Dedifferentiated amniotic fluid mesenchymal stem cell (primary cell): Measurements from ENCODE around the gene PPP1R13B.
"Not testable (repeated sequence)": the region's sequence is repeated elsewhere in the genome, so short reads cannot be mapped to it uniquely, and the experiment has no call there.

Experiments
- DNase-seq: peaks from one replicate; pipeline ENCODE4 v3.0.0-alpha.2; 2016; ENCODE audit errors: extremely low spot score

PPP1R13B gene

DNA sequence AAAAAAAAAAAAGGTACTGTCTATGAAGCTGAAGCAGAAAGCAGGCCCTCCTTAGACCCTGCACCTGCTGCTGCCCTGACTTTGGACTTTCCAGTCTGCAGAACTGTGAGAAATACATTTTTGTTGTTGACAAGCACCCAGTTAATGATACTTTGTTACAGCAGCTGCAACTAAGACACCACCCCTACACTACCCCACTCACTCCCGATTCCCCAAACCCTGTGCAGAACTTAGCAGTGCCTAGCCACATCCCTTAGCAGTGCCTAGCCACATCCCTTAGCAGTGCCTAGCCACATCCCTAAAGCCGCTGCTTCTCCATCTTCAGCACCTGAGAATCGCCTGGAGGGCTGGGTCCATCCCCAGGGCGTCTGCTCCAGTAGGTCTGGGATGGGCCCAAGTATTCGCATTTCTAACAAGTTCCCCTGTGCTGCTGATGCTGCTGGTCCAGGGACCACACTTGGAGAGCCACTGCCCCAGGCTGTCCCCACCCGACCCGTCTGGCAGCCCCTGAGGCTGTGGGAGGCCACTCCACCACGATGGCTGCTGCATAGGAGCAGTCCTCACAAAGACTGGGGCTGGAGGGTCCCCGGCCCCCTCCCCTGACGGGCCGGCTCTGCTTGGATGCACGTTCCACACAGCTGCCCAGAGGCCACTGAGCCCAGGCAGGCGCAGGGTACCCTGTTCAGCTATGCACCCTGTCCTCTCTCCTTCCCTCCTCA lies 10.8 kb upstream of the PPP1R13B start:
- no peak for DNase-seq

GRCh38 chr14:103857256-103857655 lies 9.9 kb upstream of the PPP1R13B start:
- no peak for DNase-seq

GRCh38 chr14:103856607-103857006 lies 9.2 kb upstream of the PPP1R13B start:
- no peak for DNase-seq

DNA sequence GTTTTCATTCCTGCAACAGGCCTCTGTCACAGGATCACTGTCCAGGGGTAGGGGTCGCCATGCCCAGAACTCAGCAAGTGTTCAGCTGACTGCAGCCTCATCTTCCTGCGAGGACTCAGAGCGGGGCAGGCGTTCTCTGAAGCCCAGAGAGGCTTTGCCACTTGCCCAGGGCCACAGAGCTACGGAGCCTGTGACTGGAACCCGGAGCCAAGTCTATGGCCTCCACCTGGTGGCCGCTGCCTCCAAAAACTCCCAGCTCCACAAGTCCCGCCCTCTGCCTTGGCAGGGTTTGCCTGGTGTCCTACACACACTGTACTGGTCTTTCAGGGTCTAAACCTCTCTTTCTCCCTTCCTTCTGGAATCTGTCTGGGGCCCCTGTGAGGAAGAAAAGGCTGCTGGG lies 8.7 kb upstream of the PPP1R13B start:
- no peak for DNase-seq

DNA sequence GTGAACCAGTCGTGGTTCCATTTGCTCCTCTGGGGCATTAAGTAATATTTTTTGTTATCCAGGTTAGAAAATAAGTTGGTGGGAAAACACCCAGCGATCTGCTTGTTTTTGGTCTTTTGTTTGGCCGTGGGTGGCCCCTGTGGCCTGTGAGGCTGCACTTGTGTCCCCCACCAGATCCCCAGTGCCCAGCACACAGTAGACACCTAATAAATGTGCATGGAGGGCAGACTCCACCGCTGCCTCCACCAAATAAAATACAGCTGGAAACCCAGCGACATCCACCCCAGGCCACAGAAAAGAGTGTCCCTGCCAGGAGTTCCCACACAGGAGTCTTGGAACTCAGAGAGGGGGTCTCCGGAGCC lies 8.3 kb upstream of the PPP1R13B start:
- DNase-seq, result no peak

- DNase-seq, result no peak
These were observed 7.7 kb upstream of the PPP1R13B start for GRCh38 chr14:103854822-103855733.

- no peak for DNase-seq
These were observed 6.8 kb upstream of the PPP1R13B start for GRCh38 chr14:103854017-103854808.

DNA sequence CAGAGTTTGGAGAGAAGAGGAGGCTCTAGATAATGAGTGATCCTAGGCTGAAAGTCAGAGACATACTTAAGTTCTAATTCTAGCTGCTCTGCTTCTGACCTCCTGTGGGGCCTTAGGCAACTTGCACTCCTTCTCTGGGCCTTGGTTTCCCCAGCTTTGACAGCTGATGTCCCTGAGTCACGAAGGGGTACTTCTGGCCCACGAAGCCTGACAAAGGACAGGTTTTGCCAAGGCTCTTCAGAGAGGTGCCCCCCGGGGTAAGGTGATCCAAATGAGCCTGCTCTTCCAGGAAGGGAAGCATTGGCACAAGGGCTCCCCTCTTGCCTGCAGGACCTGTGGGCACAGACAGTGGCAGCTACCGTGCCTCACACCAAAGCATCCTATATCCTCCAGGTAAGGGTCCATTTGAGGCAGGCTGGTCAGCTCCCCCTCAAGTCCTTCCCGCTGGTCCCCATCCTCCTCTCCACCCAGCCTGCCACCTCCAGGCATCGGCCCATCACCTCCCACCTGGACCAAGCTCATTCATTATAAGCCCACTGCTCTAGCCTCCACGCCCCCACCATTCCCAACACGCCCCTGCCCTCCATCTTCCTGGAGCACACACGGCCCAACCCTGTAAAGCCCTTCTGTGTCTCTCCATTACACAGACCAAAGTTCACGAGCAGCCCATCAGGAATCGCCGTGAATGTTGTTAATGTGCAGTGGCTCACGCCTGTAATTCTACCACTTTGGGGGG lies 1.9 kb upstream of the PPP1R13B start:
- DNase-seq, result no peak

DNA sequence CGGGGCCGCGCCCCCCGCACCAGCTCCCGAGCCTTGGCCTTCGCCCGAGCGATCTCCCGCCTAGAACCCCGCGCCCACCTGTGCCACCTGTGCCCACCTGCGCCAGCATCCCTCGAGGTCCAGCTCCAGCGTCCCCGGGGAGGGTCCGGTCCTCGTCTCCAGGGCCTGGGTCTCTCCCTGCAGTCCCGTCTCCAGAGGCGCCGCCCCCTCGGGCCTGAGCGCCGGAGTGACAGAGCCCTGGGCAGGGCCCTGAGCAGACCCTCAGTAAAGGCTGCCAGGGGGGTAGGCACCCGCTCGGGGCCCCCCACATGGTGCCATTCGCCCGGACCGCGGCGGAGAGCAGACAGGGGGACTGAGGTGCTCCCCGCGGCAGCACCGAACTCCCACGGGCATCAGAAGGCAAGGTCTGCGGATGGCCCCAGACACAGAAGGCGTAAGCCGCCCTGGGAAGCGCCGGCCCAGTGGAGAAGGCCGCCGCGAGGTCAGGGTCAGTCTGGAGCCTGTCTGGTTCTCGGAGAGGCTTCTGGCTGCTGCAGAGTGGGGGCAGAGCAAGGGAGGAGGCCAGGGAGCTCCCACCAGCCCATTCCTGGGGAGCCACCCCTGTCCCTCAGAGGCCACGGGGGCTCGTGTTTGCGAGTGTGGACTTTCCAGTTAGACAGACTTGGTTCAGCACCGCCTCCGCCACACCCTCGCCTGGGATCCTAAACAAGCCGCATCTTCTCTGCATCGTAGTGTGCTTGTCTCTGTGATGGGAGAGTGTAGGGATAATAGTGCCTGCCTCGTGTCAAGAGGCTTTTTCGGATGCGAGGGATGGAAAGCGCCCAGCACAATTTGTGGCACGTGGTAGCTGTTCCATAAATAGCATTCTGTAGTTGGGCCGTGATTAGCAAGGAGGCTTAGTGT lies 1.1 kb upstream of the PPP1R13B start:
- DNase-seq, result no peak

DNA sequence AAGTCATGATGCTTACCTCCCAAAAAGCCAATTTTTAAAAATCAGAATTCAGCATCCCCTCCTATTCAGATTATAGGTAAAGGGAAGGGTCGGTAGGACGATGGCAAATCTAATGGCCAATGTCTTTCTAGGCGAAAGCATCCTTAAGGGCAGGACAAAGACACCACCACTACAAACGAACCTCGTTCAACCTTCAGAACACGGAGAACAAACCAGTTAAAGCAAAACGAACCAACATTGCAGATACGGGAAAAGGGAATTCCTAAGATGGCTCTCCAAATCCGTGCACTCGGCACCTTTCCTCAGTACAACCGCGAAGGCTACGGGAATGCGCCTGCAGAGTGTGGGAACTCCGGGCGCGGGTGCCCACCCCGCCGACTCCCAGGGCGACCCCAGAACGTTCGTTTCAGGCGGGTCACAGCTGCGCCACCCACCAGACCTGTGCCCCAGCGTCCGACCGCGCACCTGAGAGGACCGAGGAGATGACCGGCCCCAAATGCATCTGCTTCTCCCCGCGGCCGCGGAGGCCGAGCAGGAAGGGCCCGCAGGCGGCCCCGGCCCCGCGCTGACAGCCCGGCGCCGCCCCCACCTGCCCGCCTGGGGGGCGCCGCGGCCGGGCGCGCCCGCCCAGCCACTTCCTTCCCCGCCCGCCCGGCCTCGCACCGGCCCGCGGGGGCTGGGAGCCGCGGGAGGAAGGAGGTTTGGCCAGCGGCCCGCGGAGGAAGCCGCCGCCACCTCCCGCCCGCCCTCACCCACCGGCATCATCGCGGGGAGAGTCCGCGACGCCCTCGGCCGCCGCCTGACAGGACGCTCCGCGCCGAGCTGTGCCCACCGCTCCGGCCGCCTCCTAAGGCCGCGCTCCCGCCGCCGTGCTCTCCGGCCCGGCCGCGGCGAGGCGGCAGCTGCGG lies 578 bp downstream of the PPP1R13B start:
- DNase-seq, result no peak

DNA sequence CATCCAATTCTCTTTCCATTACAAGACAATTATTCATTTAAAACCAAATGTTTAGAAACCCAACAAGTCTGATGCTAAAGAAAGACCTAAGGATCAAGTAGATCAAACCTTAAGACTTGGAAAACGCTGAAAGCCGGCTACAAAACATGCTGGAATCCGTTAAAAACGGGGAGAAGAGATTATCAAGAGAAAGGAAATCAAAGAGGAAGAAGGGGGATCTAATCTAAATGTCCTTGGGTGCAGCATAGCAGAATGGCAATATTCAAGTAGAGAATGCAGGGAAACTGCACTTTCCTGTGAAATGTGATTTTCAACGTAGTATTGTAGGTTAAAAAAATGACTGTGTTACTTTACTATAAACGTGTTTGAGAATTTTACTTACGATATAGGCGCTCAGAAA lies 1.3 kb downstream of the PPP1R13B start:
- no peak for DNase-seq

DNA sequence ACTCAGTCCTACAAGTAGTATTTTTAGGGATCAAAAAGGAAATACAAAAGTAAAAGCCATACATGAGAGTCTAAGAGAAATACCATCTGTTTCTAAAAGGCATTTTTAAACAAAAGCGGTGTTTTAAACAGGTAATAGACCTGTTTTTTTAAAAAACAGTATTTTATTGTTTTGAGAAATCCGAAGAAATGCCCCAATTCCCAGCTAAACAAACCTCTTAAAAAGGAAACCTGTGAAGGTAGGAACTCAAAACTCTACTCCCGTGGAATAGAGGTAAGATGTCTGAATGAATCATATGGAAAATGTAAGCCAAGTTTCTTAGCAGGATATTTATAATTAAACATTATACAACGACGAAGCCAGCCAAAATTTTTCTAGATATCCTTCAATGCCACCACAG lies 2.0 kb downstream of the PPP1R13B start:
- DNase-seq, result no peak

- DNase-seq, result not testable (repeated sequence)
These were observed 6.1 kb downstream of the PPP1R13B start for GRCh38 chr14:103841265-103841664.

DNA sequence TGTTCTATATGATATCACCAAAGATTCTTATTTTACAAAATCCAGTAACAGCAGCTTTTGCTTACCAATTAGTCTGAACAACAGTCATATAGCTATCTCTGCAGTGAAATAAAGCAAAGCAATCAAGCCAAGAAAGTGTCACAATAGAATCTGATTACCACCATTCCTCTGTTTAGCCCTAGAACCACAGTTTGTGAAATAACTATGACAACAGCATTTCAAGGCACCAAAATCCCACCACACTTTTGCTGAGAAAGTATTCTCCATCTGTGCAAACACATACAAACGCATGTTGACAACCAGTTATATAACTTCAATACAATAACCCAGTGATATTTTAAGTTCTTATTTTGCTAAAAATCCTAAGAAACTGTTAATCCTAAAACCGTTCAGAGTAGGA lies 7.4 kb downstream of the PPP1R13B start:
- DNase-seq, result no peak

DNA sequence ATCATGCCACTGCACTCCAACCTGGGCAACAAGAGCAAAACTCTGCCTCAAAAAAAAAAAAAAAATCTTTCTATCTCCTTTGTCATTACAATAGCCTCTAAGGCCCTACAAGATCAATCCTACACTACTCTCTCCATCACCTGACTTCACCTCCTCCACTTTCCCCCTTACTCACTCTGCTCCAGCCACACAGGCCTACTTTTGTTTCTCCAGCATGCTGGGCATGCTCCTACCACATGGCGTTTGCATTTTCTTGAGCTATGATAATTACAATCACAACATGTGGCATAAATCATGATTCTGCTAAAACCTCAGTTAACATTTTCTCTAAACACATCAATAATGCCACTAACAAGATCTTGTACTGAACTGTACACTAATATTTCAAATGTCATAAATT lies 7.8 kb downstream of the PPP1R13B start:
- no peak for DNase-seq

DNA sequence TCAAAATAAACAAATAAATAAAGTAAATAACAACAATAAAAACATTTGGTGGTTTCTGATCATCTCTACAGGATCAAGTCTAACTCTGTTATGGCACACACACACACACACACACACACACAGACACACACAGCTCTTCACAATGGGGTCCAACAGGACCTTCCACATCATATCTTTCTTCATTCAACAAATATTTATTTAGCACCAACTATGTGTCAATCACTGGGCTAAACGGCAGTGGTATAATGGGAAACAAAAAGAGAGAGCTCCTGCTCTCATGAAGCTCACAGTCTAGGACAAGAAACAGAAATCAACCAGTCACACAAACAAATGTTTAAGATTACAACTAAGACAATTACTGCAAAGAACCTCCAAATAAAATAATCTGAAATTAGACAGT lies 9.3 kb downstream of the PPP1R13B start:
- no peak for DNase-seq

DNA sequence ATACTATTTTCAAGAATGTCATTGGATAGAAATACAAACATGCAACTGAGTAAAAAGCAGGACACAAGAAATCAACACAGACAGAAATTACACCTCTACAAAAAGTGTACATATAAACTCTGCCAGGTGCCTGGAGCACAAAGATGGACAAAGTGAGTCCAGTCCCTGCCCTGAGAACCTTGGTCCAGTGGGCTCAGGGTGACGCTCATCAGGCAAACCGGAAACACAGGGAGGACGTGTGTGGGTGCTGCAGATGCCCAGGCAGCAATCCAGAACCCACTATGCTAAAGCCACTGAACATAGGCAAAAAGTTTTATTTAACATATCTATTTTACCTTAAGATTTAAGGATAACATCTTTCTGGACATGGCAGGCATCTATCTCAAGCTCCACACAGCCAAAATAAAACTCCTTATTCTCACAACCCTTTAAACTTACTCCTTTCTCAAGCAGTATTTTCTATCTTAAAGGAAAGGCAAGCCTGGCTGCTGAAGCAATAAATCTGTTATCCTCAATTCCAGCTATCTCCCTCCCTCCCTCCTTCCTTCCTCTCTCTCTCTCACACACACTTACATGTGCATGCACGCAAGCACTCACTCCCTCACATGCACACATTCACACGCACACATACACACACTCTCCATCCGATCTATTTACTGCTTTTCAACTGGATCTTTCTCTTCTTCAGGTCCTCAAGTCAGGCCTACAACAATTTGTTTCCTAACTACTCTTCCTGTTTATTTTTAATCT lies 10.2 kb downstream of the PPP1R13B start:
- DNase-seq, result no peak

DNA sequence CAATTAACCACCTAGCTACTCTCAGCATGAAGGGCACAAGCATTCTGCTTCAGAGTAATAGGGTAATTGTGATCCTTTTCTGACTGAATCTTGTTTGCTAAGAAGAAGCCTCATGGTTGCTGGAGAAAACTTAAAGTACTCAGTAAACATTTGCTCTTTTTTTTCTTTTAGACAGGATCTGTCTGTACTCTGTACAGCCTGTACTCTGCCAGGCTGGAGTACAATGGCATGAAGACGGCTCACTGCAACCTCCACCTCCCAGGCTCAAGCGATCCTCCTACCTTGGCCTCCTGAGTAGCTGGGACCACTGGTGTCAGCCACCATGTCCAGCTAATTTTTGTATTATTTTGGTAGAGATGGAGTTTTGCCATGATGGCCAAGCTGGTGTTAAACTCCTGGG lies 12.4 kb downstream of the PPP1R13B start:
- DNase-seq, result no peak

DNA sequence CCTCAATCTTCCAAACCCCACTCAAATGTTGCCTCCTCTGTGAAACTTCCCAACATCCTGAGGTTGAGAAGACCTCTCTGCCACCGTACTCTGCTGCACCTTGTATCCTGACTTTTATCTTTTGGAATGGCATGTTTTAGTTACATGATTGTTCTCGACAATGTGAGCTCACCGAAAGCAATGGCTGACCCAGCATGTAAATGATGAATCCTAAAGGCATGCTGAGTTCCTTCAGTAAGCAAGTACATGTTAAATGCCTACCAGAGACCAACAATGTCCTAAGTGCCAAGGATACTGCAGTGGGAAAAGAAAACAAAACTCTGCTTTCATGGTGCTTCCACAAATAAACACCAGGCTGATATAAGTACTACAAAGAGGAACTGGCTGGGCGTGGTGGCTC lies 13.7 kb downstream of the PPP1R13B start:
- no peak for DNase-seq
